GM12891 (cell line): ENCODE measurements around the gene SSBP4.

ENCODE experiments used
- DNase-seq: peaks from one replicate; pipeline ENCODE4 v3.0.0; 2011; ENCODE audit warnings: low spot score; ENCODE audit not compliant: insufficient read length
- FAIRE-seq: peaks from 2 replicates; lab custom pipeline; 2011; peaks lifted over from hg19 to GRCh38; lab: Jason Lieb, UNC
- PAX5 ChIP-seq: IDR thresholded peaks from 2 replicates; pipeline ENCODE4 v1.6.1; 2011; ENCODE audit warnings: low read length, moderate library complexity, mild to moderate bottlenecking; ENCODE audit not compliant: insufficient read depth, severe bottlenecking
- POLR2A ChIP-seq: IDR thresholded peaks from 2 replicates; pipeline ENCODE4 v1.6.1; 2011; ENCODE audit warnings: low read depth, low read length, control low read depth
- POLR2AphosphoS5 ChIP-seq: IDR thresholded peaks from 2 replicates; pipeline ENCODE4 v1.6.1; 2011; ENCODE audit warnings: low read depth, low read length, control low read depth
- POU2F2 ChIP-seq: IDR thresholded peaks from 2 replicates; pipeline ENCODE4 v1.6.1; 2011; ENCODE audit warnings: low read depth, mild to moderate bottlenecking, control low read depth, low read length, moderate library complexity
- SPI1 ChIP-seq: IDR thresholded peaks from 2 replicates; pipeline ENCODE4 v1.6.1; 2011; ENCODE audit warnings: low read depth, low read length, control low read depth
- TAF1 ChIP-seq: IDR thresholded peaks from 2 replicates; pipeline ENCODE4 v1.6.1; 2011; ENCODE audit warnings: low read depth, low read length, control low read depth

SSBP4 gene

DNA sequence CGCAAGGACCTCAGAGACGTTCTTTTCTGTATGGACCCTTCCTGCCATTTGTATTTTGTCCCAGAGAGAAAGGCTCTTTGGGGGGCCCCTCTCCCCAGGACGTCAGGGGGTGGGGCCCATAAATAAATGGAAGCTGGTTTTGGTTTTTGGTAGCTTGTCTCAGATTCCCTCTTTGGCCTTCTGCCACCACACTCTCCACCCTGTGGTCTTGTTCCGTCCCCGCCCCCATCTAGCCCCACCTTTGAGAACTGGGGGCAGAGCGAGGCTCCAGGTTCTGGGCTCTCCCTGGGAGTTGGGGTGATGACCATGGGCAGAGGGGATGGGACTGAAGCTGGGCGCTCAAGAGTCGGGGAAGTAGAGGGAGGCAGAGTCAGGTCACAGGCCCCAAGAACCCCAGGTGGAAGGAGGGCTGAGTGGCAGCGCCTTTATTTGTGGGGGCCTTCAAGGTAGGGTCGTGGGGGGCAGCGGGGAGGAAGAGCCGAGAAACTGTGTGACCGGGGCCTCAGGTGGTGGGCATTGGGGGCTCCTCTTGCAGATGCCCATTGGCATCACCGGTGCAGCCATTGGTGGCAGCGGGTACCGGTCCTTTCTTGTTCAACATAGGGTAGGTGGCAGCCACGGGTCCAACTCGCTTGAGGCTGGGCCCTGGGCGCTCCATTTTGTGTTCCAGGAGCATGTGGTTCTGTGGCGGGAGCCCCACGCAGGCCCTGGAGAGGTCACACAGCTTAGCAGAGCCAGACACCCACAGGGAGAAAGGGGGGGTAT lies 15.4 kb downstream of the SSBP4 start:
- FAIRE-seq = no peak
- TF ChIP-seq SPI1 (no peak), POLR2AphosphoS5 (no peak), POU2F2 (no peak), POLR2A (no peak), TAF1 (no peak), PAX5 (no peak)
- no peak for DNase-seq

DNA sequence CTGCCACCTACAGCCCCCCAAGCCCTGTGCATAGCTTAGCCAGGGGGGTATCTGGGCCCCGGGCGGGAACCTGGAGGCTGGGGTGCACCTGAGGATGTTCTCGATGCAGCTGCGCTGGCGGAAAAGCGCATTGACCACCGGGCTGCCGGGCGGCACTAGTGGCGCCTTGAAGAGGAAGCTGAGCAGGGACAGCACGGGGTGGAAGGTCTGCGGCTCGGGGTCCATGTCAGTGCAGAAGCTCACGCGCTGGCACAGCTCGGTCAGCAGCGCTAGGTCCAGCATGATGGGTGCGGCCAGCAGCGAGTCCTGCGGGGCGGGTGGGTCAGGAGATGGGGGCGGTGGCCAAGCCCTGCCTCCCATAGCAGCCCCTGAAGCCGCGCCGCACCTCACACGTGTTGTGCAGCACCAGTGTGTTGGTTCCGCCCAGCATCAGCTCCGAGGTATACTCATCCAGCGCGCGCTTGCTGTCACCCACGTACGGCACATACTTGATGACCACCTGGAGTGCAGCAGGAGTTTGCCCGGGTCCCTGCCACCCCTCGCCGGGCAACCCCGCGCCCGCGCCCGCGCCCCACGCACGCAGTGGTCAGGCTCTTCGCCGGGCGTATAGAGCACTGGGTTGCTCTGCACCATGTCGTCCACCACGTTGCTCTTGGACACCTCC lies 16.1 kb downstream of the SSBP4 start:
- DNase-seq (no peak), FAIRE-seq (no peak)
- TF ChIP-seq POLR2AphosphoS5 = no peak
- TF ChIP-seq TAF1 = no peak
- no peak for TF ChIP-seq POLR2A
- no peak for TF ChIP-seq SPI1
- TF ChIP-seq PAX5 = no peak
- TF ChIP-seq POU2F2 = no peak

GRCh38 chr19:18435842-18436670 lies 16.9 kb downstream of the SSBP4 start:
- FAIRE-seq (peak; percentile 55), DNase-seq (no peak)
- TF ChIP-seq TAF1 (no peak), POLR2AphosphoS5 (no peak), PAX5 (no peak), POU2F2 (no peak), SPI1 (no peak), POLR2A (no peak)

DNA sequence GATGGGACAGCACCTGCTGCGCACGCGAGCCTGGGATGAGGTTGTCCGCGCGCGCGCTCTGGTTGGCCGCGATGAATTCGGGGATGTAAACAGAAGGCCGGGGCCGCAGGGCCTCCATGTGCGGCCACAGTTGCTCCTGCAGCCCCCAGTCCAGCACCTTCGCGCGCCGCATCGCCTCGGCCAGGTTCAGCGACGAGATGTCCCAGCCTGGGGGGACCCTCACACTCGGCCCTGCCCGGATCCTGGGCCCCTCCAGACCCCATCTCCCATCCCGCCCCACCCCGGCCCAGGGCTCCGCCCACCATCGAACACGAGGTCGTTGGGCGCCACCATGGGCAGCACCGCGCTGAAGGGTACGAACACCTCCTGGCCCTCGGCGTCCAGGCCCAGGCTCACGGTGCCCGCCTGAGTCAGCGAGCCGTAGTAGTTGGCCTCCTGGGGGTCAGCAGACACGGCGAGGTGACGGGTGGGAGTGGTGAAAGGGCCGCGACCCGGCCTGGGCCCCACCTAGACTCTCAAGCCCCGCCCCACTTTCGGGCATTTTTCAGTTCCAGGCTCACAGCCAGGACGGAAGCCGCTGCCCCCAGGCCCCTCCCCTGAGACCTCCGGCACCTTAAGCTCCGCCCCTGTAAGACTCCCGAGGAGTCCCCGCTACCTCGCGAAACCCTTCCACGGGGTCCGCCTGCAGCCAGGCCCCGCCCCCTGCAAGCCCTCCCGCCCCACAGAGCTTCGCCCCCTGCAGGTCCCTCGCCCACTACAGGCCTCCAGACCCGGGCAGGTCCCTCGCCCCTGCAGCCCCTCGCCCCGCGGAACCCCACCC lies 17.7 kb downstream of the SSBP4 start:
- DNase-seq (peak; percentile 91), FAIRE-seq (peak; percentile 81)

GRCh38 chr19:18437491-18438330 lies 18.5 kb downstream of the SSBP4 start, which contains the start of gene ISYNA1:
ISYNA1 (minus strand) TSS chr19:18438133; CDS start chr19:18437979, 154 bp downstream.
- FAIRE-seq (peak; percentile 33), DNase-seq (no peak)
- TF ChIP-seq SPI1 (no peak), POLR2A (no peak), POU2F2 (no peak), TAF1 (no peak), PAX5 (no peak), POLR2AphosphoS5 (no peak)

More for the DNA sequence above, 17.7 kb downstream of the SSBP4 start:
- TF ChIP-seq POU2F2 (no peak), SPI1 (no peak), POLR2AphosphoS5 (no peak), TAF1 (no peak), POLR2A (no peak), PAX5 (no peak)

GRCh38 chr19:18438331-18439024 lies 19.3 kb downstream of the SSBP4 start:
- no peak for DNase-seq
- no peak for TF ChIP-seq PAX5
- peak; percentile 41; the same call in 1 of the 2 replicates for TF ChIP-seq POLR2AphosphoS5
- no peak for FAIRE-seq

GRCh38 chr19:18439025-18439909 lies 20.1 kb downstream of the SSBP4 start:
- TF ChIP-seq POU2F2 = peak; percentile 34; the same call in 1 of the 2 replicates
- no peak for TF ChIP-seq PAX5
- no peak for TF ChIP-seq TAF1
- TF ChIP-seq SPI1 = no peak
- no peak for TF ChIP-seq POLR2AphosphoS5
- no peak for TF ChIP-seq POLR2A
- no peak for DNase-seq
- FAIRE-seq = no peak
